ENCODE results near the gene STMP1.

DNA sequence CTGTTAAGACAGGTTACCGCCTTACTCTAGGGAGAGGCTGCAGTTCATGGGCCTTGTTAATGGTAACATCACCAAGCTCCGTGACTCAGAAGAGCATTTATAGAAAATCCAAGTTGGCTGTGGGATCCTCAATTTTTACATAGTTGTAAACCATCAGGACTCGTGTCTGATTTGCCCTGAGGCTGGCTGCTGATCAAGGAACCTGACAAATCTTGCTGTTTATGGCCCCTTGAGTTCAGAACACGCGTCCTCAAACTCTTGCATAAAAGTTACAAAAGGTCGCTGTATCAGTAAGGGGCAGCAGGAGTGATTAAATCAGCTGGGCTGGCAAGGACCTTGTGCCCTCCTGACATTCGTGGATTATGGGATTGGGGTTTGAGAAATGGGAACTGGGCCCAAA lies 61.1 kb downstream of the STMP1 start:
- TF ChIP-seq, protein P1, sequence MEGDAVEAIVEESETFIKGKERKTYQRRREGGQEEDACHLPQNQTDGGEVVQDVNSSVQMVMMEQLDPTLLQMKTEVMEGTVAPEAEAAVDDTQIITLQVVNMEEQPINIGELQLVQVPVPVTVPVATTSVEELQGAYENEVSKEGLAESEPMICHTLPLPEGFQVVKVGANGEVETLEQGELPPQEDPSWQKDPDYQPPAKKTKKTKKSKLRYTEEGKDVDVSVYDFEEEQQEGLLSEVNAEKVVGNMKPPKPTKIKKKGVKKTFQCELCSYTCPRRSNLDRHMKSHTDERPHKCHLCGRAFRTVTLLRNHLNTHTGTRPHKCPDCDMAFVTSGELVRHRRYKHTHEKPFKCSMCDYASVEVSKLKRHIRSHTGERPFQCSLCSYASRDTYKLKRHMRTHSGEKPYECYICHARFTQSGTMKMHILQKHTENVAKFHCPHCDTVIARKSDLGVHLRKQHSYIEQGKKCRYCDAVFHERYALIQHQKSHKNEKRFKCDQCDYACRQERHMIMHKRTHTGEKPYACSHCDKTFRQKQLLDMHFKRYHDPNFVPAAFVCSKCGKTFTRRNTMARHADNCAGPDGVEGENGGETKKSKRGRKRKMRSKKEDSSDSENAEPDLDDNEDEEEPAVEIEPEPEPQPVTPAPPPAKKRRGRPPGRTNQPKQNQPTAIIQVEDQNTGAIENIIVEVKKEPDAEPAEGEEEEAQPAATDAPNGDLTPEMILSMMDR (IDR thresholded peaks at IDR 0.05; ENCODE audit: insufficient read depth, low read length, poor library complexity, severe bottlenecking) = no peak
- no peak for TF ChIP-seq EZH2phosphoT487 (conservative IDR thresholded peaks at IDR 0.05; ENCODE audit: low read length)

All from SU-DHL-6 (cell line).